HepG2 (cell line): Measurements from ENCODE around the gene PDE9A. TPM values are rescaled to one million over a fixed set of nuclear protein-coding genes. Genes with fewer than 3 reads are reported as not detected.

Experiments used
- FOXK2 ChIP-seq: fragments of 450-650 bp; IDR thresholded peaks from 2 replicates; pipeline ENCODE4 v1.6.1; 2016
- FUBP1 ChIP-seq: sonication (generic); formaldehyde crosslinking; IDR thresholded peaks from 2 replicates; pipeline ENCODE4 v1.5.1; 2020; ENCODE audit warnings: missing genetic modification reagents, mild to moderate bottlenecking, borderline replicate concordance
- KLF9 ChIP-seq: IDR thresholded peaks from 2 replicates; pipeline ENCODE4 v1.6.1; 2016; ENCODE audit warnings: low read depth
- NR1H2 ChIP-seq: sonication (generic); formaldehyde crosslinking; IDR thresholded peaks from 2 replicates; pipeline ENCODE4 v1.8.1; 2022; ENCODE audit warnings: low read depth, missing genetic modification reagents, borderline replicate concordance
- PCBP1 ChIP-seq: fragments of 200-400 bp; formaldehyde crosslinking; IDR thresholded peaks from 2 replicates; pipeline ENCODE4 v1.6.1; 2017; ENCODE audit warnings: mild to moderate bottlenecking, low read depth, low read length, borderline replicate concordance
- PLSCR1 ChIP-seq: sonication (generic); formaldehyde crosslinking; IDR thresholded peaks from 2 replicates; pipeline ENCODE4 v1.5.0; 2020; ENCODE audit warnings: missing genetic modification reagents, mild to moderate bottlenecking, borderline replicate concordance
- SATB2 ChIP-seq: sonication (generic); formaldehyde crosslinking; IDR thresholded peaks from 2 replicates; pipeline ENCODE4 v1.5.0; 2020; ENCODE audit warnings: missing genetic modification reagents
- THRA ChIP-seq: sonication (generic); formaldehyde crosslinking; IDR thresholded peaks from 2 replicates; pipeline ENCODE4 v1.4.0; 2020; ENCODE audit warnings: missing genetic modification reagents, borderline replicate concordance
- ZBTB37 ChIP-seq: sonication (generic); formaldehyde crosslinking; IDR thresholded peaks from 2 replicates; pipeline ENCODE4 v1.4.0; 2020; ENCODE audit warnings: mild to moderate bottlenecking, missing genetic modification reagents
- ZNF503 ChIP-seq: sonication (generic); formaldehyde crosslinking; IDR thresholded peaks from 2 replicates; pipeline ENCODE4 v1.4.0; 2020; ENCODE audit warnings: missing genetic modification reagents
- polyA plus RNA-seq, 8 experiments: library from polyadenylated mRNA; depleted of rRNA in 3 of 8; stranded (reverse) in 7 of 8; unstranded in 1 of 8; fragments of >200 nt; fragmentation: Illumina TruSeq in 4 of 8; extraction: Trizol in 4 of 8; gene quantifications; 2 replicates each; pipeline versions ENCODE4 v1.2.1 to v1.2.3, GENCODE V29; 2011 to 2016; ENCODE audit warnings: low read depth in 4 of 8, missing spikeins in 1 of 8, mixed read lengths in 1 of 8; ENCODE audit not compliant: insufficient read depth in 1 of 8
- total RNA-seq, 5 experiments: library from RNA; depleted of rRNA; stranded (reverse); fragments of >200 nt; fragmentation: Illumina TruSeq; extraction: Trizol; gene quantifications; 2 replicates each; pipeline ENCODE4 v1.2.3, GENCODE V29; 2016; ENCODE audit warnings: low read depth in 1 of 5
- TF ChIP-seq, protein P1 (sequence below): sonication (generic); formaldehyde crosslinking; IDR thresholded peaks from 2 replicates; pipeline ENCODE4 v1.5.1; 2020; ENCODE audit warnings: mild to moderate bottlenecking, missing genetic modification reagents
- TF ChIP-seq, protein P2 (sequence below): sonication (generic); formaldehyde crosslinking; IDR thresholded peaks from 2 replicates; pipeline ENCODE4 v1.4.0; 2020; ENCODE audit warnings: mild to moderate bottlenecking, missing genetic modification reagents, borderline replicate concordance

PDE9A gene
- total and polyA plus RNA-seq, 2 of the 13 experiments (the other 11 are each of a cell fraction or from before 2014, with no cell fraction given): 4.6 to 19.7 TPM

GRCh38 chr21:42733037-42733627 is 79.7 kb downstream of the PDE9A start (continued):
- TF ChIP-seq ZBTB37 (CRISPR knock-in tag) (no peak), KLF9 (CRISPR knock-in tag) (no peak), ZNF503 (CRISPR knock-in tag) (0 out of 2 replicates have a peak, but pooled peaks have one; percentile 21), SATB2 (no peak), THRA (CRISPR knock-in tag) (no peak), FUBP1 (no peak), PLSCR1 (no peak), FOXK2 (no peak), NR1H2 (no peak), PCBP1 (no peak)
- TF ChIP-seq, protein P1, sequence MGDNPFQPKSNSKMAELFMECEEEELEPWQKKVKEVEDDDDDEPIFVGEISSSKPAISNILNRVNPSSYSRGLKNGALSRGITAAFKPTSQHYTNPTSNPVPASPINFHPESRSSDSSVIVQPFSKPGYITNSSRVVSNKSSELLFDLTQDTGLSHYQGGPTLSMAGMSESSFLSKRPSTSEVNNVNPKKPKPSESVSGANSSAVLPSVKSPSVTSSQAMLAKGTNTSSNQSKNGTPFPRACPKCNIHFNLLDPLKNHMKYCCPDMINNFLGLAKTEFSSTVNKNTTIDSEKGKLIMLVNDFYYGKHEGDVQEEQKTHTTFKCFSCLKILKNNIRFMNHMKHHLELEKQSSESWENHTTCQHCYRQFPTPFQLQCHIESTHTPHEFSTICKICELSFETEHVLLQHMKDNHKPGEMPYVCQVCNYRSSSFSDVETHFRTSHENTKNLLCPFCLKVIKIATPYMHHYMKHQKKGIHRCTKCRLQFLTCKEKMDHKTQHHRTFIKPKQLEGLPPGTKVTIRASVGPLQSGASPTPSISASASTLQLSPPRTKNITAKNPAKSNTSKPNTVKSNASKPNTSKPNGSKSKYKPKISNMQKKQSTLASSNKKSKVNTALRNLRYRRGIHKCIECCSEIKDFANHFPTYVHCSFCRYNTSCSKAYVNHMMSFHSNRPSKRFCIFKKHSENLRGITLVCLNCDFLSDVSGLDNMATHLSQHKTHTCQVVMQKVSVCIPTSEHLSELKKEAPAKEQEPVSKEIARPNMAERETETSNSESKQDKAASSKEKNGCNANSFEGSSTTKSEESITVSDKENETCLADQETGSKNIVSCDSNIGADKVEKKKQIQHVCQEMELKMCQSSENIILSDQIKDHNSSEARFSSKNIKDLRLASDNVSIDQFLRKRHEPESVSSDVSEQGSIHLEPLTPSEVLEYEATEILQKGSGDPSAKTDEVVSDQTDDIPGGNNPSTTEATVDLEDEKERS (CRISPR knock-in tag): no peak
- TF ChIP-seq, protein P2, sequence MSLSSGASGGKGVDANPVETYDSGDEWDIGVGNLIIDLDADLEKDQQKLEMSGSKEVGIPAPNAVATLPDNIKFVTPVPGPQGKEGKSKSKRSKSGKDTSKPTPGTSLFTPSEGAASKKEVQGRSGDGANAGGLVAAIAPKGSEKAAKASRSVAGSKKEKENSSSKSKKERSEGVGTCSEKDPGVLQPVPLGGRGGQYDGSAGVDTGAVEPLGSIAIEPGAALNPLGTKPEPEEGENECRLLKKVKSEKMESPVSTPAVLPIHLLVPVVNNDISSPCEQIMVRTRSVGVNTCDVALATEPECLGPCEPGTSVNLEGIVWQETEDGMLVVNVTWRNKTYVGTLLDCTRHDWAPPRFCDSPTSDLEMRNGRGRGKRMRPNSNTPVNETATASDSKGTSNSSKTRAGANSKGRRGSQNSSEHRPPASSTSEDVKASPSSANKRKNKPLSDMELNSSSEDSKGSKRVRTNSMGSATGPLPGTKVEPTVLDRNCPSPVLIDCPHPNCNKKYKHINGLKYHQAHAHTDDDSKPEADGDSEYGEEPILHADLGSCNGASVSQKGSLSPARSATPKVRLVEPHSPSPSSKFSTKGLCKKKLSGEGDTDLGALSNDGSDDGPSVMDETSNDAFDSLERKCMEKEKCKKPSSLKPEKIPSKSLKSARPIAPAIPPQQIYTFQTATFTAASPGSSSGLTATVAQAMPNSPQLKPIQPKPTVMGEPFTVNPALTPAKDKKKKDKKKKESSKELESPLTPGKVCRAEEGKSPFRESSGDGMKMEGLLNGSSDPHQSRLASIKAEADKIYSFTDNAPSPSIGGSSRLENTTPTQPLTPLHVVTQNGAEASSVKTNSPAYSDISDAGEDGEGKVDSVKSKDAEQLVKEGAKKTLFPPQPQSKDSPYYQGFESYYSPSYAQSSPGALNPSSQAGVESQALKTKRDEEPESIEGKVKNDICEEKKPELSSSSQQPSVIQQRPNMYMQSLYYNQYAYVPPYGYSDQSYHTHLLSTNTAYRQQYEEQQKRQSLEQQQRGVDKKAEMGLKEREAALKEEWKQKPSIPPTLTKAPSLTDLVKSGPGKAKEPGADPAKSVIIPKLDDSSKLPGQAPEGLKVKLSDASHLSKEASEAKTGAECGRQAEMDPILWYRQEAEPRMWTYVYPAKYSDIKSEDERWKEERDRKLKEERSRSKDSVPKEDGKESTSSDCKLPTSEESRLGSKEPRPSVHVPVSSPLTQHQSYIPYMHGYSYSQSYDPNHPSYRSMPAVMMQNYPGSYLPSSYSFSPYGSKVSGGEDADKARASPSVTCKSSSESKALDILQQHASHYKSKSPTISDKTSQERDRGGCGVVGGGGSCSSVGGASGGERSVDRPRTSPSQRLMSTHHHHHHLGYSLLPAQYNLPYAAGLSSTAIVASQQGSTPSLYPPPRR (CRISPR knock-in tag): no peak; the same call in 1 of the 2 replicates
